CD4-positive, alpha-beta T cell treated with Interleukin-17A for 4 hours (primary cell): Measurements from ENCODE around the gene PRPSAP2.

Experiments
- DNase-seq: peaks from one replicate; pipeline ENCODE4 v3.0.0-alpha.2; 2020; ENCODE audit warnings: mixed read lengths

The PRPSAP2 gene

DNA sequence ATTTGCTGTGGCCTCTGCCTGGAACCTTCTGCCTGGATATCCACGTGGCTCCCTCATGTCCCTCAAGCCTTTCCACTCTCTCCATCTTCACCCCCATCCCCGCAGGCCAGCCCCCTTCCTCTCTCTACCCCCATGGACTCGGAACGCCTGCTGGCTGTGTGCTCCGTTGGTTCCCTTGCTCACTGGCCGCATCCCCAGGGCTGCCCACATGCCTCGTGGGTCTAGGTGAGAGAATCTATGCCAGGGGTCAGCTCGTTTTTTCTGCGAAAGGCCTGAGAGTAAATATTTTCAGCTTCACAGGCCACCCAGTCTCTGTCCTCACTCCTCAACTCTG lies 106.1 kb downstream of the PRPSAP2 start:
- no peak for DNase-seq

DNA sequence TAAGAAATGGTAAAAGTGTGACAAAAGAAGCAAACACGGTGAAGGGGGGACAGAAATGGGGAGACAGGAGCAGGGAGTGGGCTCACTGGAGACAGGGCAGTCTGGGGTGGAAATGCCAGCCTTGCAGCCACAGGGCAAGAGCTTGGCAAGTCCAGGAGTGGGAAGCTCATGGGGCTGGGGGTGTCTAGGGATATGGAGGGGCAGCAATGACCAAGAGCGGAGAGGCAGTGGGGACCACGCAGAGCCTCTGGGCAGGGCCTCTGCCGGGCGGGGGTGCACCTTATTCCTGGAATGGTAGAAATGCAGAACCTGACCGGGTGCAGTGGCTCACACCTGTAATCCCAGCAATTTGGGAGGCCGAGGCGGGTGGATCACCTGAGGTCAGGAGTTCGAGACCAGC lies 106.6 kb downstream of the PRPSAP2 start:
- DNase-seq, result no peak

DNA sequence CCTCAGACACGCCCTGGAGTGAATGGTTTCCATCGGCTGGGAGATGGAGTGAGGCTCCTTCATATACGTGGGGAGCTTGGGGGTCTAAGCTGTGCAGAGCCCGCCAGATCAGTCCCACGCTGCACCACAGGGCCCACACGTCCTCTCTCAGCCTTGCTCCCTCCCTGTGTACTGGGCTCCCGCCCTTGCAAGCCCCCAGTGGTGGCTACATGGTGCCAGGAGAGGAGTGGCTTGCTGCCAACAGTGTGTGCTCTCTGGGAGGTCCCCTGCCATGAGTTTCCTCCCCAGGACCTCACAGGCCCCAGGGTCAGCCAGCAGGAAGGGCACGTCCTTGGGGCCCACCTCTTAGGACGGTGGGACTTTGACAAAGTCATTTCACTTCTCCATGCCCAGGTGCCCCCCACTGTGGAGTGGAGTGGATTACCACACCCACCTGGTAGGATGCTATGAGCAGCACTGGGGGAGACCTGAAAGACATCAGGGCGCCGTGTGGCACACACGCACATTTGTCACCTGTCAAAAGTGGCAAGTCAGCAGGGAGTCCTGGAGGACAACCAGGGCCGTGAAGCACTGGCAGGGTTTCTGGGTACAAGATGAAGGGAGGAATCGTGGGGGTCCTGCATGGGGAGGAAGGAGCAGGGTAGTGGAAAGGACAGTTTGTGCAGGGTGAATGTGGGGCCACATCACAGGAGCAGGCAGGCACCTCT lies 107.8 kb downstream of the PRPSAP2 start:
- DNase-seq, result no peak

DNA sequence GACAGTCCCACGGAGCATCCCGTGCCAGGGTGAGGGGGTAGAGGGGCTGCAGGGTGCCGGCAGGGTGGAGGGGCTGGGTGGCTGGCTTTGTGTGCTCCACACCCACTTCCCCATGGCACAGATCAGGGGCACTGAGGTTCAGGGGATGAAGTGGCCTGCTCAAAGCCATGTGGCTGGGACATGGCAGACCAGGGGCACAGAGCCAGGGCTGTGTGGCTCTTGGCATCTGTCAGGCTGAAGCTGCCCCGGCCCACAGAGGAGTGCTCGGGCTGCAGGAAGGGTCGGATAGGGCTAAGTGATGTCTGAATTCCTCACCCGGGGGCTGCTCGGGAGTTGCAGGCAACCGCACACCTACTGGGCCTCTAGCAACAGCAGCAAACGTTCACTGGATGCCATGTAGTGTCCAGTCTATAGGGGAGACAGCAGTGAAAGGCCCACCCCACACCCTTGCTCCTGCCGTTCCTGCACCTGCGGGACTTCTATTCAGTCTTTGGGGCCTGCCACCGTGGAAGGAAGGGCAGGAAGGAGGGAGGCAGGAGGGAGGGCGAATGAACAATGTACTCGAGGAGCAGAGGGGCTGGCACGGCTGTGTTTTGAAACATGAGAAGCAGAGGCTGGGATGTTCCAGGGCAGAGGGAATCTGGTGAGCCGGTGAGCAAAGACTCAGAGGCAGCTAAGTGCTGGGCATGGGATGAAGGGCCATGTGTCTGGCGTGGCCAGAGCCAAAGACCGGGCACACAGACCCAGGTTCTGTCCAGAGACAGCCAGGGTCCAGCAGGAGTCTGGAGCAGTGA lies 109.1 kb downstream of the PRPSAP2 start:
- no peak for DNase-seq

DNA sequence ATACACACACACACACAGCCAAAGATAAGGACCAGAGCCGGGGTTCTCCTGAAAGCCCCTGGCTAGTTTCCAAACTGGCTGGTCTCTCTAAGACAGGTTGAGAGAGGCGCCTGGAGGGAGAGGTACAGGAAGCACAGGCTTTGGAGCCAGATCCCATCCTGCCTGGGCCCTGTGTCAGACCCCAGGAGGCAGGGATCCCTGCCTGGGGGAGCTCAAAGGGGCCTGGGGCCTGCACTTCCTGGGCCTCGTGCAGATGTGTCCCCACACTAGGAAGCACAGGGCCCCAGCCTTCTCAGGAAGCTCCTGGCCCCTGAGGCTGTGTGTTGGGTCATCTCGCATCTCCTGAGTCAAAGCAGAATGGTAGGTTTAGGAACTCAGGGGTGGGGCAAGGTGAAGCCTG lies 110.0 kb downstream of the PRPSAP2 start:
- no peak for DNase-seq

DNA sequence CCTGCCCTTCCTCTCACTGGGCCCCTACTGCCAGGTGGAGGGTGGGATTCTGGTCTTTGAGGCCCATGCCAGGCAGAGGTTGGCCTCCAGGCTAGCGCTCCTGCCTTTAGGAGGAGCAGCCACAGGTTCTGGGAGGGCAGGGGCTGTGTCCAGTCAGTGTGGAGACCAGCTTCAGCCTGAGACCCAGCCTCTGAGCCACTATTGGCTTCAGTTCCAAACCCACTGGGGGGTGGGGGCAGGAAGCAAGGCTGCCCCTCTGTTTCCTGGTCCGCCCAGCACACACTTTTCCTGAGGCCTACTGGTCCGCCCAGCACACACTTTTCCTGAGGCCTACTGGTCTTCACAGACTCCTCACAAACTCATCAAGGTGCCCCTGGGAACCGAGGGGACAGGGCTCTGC lies 110.4 kb downstream of the PRPSAP2 start:
- DNase-seq, result no peak

DNA sequence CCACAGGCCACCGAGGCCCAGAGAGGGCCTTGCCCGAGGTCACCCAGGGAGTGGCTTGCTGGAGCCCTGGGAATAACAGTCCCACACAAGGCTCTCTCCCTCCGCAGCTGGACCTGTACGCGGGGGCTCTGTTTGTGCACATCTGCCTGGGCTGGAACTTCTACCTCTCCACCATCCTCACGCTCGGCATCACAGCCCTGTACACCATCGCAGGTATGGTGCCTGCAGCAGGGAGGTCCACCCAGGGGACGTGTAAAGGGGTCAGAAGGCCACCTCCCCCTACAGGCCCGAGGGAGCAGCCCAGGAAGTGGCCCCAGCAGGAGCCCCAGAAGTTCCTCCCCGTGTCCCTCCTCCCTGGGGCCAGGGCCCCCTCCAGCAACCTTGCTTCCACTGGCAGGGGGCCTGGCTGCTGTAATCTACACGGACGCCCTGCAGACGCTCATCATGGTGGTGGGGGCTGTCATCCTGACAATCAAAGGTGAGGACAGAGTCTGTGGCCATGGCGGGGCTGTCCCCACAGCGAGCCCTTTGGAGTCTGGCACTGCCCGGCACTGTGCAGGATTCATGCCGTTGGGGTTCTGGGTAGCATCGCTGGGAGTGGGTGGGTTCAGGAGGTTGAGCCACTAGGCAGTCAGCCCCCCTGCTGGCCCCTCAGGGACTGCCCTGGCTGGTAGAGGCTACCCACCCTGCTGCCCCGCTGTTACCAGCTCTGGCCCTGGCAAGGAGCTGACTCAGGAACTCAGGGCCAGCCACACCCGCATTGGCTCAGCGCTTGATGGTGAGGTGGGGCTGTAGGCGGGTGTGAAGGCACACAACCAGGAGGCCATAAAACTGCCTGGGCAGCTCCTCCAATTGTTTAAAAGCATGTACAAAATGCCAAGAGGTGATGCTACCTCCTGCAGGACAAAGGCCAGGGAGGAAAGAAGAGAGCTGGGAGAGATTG lies 111.3 kb downstream of the PRPSAP2 start:
- no peak for DNase-seq

DNA sequence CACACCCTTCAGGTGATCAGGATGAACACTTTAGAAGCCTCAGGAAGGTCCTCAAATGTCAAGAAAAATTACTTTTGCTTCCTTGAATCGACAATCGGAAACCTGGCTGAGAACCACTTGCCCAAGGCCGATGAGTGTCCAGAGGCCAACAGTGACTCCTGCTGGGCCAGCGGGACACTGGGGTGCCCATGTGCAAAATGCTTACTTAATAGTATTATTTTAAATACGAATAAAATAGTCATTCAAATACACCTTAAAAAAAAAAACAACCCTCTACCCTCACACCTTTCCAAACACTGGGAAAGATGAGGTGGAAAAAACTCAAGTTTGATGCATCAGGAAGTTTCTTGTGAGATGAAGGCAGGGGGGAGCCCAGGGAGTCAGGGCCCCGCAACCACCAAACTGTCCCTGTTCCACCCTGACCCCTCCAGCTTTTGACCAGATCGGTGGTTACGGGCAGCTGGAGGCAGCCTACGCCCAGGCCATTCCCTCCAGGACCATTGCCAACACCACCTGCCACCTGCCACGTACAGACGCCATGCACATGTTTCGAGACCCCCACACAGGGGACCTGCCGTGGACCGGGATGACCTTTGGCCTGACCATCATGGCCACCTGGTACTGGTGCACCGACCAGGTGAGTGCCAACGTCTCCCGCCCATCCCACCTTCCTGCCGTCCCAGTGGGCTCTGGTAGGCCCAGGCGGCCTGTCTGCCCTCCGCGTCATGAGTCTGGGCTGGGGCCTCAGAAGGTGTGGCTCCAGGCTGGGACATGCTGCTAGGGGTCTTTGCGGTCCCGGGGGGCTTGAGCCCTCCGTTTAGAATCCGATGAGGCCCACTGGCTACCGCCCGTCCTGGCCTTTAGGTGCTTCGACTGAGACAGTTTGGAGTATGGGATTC lies 112.9 kb downstream of the PRPSAP2 start:
- no peak for DNase-seq

DNA sequence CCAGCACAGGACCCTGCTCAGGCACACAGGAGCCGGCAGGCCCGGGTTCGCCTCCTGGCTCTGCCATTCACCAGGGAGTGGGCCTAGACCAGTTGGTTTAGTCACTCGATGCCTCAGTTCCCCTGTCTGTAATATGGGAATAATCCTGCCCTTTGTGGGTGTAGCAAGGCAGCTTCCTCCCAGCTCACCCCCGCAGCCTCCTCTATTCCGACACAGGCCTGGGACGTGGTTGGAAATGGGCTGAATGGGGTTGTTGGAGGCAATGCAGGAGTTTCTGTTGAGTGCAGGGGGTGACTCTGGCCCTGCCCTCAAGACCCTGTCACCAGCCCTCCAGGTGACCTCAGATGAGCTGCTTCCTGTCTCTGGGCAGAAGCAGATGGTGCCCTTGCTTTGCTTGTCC lies 113.9 kb downstream of the PRPSAP2 start:
- DNase-seq, result no peak

DNA sequence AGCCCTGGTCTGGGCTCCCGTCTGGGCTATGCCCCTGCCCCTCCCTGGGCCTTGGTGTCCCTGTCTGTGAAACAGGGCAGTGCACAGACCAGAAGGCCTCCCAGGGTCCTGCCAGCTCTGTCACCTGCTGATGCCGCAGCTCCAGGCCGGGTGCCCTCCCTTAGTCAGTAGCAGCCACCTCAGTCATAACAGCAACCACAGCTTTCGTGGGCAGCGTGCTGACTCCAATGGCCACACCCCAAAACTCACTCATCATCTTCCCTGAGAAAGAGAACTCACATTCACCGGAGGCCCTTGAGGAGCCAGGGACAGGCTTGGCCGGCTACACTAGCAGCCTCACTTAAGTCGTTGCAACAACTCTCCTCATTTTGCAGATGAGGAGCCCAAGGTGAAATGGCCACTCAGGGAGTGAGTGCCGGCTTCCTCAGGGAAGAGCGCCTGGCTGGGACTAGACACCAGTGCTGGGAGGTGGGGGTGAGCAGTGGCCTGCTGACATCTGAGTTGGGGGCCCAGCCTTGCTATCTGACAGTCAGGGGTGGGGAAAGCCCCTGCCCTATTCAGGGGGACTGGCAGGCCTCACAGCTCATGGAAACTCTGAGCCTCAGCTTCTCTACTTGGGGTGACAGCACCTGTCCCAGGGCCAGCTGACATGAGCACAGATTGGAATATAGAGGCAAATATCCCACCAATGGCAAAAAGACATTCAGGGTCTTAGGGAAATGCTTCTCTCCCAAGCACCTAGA lies 116.6 kb downstream of the PRPSAP2 start:
- DNase-seq, result no peak

DNA sequence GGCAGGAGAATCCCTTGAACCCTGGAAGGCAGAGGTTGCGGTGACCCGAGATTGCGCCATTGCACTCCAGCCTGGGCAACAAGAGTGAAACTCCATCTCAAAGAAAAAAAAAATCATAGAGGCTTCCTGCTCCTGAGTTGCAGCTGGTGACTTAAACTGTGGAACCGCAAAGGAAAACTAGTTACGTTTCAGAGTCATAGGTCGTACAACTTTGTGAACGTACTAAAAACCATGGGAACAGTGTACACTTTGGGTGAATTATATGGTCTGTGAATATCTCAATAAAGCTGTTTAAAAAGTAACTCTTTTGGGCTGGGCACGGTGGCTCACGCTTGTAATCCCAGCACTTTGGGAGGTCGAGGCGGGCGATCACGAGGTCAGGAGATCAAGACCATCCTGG lies 117.7 kb downstream of the PRPSAP2 start:
- DNase-seq, result no peak

DNA sequence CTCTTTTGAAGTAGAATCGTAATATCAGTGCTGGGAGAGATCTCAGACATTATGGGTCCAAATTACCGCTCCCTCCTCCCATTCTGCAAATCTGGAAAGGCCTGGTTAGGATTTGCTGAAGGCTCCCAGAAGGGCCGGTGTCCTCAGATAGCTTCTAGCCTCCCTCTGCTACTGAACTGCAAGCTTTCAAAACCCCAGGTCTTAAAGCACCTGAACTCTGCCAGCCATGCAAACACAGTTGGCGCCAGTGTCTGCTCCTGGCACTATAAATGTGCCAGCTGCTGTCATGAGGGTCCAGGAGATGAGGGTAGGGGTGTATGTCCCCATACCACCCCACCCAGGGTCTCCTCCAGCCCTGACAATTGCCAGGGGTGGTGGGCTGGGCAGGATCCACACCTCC lies 118.3 kb downstream of the PRPSAP2 start:
- no peak for DNase-seq

DNA sequence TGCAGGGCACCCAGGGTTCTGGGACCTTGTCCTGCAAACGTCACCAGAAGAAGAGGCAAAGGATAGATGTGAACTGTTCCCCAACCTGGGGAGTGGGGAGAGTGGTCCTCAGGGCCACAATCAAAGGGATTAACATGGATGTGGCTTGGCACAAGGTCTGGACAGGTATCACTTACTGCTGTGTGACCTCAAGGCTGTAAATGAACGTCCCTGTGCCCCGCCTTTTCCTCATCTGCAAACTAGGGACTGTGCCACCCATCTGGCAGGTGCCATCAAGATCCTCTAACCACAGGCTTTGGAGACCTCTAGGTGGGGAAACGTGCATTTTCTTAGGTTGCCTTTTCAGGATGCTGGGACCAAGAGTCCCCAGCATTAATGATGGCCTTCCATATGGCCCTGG lies 119.1 kb downstream of the PRPSAP2 start:
- DNase-seq, result no peak

DNA sequence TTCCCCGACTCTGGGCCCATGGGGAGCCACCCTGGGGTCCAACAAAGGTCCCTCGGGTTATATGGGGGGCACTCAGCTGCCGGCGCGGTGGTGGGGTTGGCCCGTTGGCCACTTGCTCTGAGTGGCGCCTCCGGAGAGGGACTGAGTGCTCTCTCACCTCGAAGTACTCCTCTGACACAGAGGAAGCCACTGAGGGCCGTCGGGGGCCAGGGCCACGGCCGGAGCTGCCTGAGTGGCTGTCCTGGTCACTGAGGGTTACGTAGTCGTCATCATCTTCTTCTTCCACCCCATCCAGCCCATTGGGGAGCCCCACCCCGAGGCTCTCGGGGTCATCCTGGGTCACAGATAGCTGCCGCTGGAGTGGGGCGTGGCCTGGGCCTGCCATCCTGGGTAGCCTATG lies 119.7 kb downstream of the PRPSAP2 start:
- no peak for DNase-seq

DNA sequence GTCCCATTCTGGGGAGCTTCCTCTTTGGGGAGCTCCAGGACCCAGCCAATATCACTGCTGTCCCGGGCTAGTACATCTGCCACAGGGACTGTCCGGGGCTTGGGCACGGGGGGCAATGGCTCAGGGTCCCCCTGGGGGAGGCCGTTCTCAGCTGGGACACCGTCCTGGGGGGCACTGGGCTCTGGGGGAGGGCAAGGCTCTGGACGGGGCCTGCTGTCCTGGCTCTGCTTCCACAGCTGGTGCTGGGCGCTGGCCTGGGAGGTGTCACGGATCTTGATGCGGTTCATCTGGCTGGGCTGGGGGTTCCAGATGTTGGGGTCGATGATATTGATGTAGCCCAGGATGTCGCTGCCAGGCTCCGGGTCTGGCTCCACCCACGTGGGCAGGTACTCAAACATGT lies 120.1 kb downstream of the PRPSAP2 start:
- no peak for DNase-seq

DNA sequence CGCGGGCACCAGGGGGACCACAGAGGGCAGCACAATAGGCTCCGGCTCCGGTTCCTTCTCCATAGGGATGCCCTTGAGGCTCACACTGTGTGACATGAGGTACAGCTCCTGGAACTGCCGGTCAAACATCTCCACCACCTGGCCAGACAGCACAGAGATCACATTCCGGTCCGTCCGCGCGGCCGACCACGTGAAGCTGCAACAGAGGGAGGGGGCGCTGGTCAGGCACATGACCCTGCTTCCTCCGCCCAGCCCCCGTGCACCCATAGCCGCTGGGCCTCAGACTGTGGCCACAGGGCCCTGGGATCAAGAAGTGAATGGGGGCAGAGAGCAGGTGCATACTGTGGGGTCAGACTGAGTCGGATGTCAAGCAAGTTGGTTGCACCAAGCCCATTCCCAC lies 120.7 kb downstream of the PRPSAP2 start:
- no peak for DNase-seq
